GM19397 (cell line): ENCODE measurements around the gene M1AP.

ENCODE experiments used
- ATAC-seq: cut with Tn5 transposase; IDR thresholded peaks from one replicate; pipeline ENCODE4 v1.9.1; 2021; ENCODE audit warnings: mild to moderate bottlenecking, moderate library complexity; ENCODE audit not compliant: unreplicated experiment

The M1AP gene

GRCh38 chr2:74648009-74648443 is at the start of gene M1AP:
Gene M1AP, minus strand, starts transcription at chr2:74648330. Its CDS starts 8,055 bp downstream, at chr2:74640275.
- no peak for ATAC-seq

GRCh38 chr2:74696829-74697228 is 48.7 kb upstream of the M1AP start:
- ATAC-seq = no peak

GRCh38 chr2:74695663-74696062 is 47.5 kb upstream of the M1AP start:
- no peak for ATAC-seq

GRCh38 chr2:74694281-74694680 is 46.2 kb upstream of the M1AP start:
- ATAC-seq = no peak

GRCh38 chr2:74693668-74694067 is 45.5 kb upstream of the M1AP start:
- no peak for ATAC-seq

GRCh38 chr2:74693213-74693612 is 45.1 kb upstream of the M1AP start:
- ATAC-seq = no peak

- no peak for ATAC-seq
Measured at GRCh38 chr2:74691929-74692328, 43.8 kb upstream of the M1AP start.

- peak; percentile 80 for ATAC-seq
Measured at GRCh38 chr2:74690571-74690970, 42.4 kb upstream of the M1AP start.

- no peak for ATAC-seq
Measured at GRCh38 chr2:74689671-74690070, 41.5 kb upstream of the M1AP start.

- ATAC-seq = no peak
Measured at GRCh38 chr2:74688881-74689280, 40.8 kb upstream of the M1AP start.

GRCh38 chr2:74685408-74685807 is 37.3 kb upstream of the M1AP start:
- no peak for ATAC-seq

GRCh38 chr2:74682501-74682900 is 34.4 kb upstream of the M1AP start:
- no peak for ATAC-seq

- ATAC-seq = no peak
Measured at GRCh38 chr2:74679615-74680014, 31.5 kb upstream of the M1AP start.

GRCh38 chr2:74676331-74676730 is 28.2 kb upstream of the M1AP start:
- no peak for ATAC-seq

GRCh38 chr2:74675090-74675489 is 27.0 kb upstream of the M1AP start:
- ATAC-seq = no peak

GRCh38 chr2:74673826-74674528 is 25.8 kb upstream of the M1AP start:
- no peak for ATAC-seq

- no peak for ATAC-seq
Measured at GRCh38 chr2:74671479-74671878, 23.3 kb upstream of the M1AP start.

- no peak for ATAC-seq
Measured at GRCh38 chr2:74670263-74670662, 22.1 kb upstream of the M1AP start.

- no peak for ATAC-seq
Measured at GRCh38 chr2:74668087-74668486, 20.0 kb upstream of the M1AP start.

- ATAC-seq = no peak
Measured at GRCh38 chr2:74659462-74659861, 11.3 kb upstream of the M1AP start.

GRCh38 chr2:74658516-74658915 is 10.4 kb upstream of the M1AP start:
- ATAC-seq = no peak

- no peak for ATAC-seq
Measured at GRCh38 chr2:74655579-74655978, 7.4 kb upstream of the M1AP start.
